ENCODE results near the gene UGT1A6.
"Not testable (repeated sequence)": the region's sequence is repeated elsewhere in the genome, so short reads cannot be mapped to it uniquely, and the experiment has no call there.

The UGT1A6 gene

DNA sequence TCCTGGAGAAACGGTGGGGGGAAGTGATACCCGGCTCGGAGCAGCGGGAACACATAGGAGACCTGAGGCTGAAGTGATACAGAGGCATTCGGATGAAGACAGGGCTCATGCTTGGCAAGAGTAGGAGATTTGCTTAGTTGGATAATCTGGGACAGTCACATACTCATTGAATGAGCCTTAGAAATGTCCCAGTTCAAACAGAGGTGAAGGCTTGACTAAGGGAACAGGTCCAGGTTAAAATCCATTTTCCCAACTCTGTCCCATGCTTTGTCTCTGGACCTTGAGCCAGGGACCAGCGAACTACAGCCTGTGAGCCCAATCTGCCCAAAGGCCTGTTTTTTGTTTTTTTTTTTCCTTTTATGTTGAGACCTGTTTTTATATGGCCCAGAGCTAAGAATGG is 1.3 kb downstream of the UGT1A6 start:
- TF ChIP-seq, protein P1, sequence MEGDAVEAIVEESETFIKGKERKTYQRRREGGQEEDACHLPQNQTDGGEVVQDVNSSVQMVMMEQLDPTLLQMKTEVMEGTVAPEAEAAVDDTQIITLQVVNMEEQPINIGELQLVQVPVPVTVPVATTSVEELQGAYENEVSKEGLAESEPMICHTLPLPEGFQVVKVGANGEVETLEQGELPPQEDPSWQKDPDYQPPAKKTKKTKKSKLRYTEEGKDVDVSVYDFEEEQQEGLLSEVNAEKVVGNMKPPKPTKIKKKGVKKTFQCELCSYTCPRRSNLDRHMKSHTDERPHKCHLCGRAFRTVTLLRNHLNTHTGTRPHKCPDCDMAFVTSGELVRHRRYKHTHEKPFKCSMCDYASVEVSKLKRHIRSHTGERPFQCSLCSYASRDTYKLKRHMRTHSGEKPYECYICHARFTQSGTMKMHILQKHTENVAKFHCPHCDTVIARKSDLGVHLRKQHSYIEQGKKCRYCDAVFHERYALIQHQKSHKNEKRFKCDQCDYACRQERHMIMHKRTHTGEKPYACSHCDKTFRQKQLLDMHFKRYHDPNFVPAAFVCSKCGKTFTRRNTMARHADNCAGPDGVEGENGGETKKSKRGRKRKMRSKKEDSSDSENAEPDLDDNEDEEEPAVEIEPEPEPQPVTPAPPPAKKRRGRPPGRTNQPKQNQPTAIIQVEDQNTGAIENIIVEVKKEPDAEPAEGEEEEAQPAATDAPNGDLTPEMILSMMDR (IDR thresholded peaks at IDR 0.05; ENCODE audit: borderline replicate concordance, insufficient read depth, low read depth, low read length), result no peak
- H3K4me3 ChIP-seq (ENCODE audit: low read depth, low read length), result no peak overlapping the region

DNA sequence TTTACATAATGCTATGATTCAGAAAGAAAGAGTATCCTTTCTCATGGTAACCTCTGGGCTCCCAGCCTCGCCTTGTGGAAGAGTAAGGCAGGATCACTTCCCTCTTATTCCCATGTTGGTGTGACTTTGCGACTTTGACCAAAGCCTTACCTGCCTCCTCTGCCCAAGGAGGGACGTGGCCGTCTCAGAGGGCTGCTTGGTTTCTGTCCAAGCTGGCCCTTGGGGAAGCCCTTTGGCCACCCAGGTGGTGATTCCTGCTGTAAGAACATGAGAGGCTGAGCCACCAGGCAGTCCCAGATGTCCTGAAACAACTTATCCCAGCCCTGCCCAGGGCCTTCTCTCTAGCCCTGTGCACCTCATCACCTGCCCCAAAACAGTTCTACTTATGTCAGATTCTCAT is 6.0 kb downstream of the UGT1A6 start:
- no peak overlapping the region for H3K4me3 ChIP-seq (ENCODE audit: low read depth, low read length)
- TF ChIP-seq, protein P1 (IDR thresholded peaks at IDR 0.05; ENCODE audit: borderline replicate concordance, insufficient read depth, low read depth, low read length), result no peak

DNA sequence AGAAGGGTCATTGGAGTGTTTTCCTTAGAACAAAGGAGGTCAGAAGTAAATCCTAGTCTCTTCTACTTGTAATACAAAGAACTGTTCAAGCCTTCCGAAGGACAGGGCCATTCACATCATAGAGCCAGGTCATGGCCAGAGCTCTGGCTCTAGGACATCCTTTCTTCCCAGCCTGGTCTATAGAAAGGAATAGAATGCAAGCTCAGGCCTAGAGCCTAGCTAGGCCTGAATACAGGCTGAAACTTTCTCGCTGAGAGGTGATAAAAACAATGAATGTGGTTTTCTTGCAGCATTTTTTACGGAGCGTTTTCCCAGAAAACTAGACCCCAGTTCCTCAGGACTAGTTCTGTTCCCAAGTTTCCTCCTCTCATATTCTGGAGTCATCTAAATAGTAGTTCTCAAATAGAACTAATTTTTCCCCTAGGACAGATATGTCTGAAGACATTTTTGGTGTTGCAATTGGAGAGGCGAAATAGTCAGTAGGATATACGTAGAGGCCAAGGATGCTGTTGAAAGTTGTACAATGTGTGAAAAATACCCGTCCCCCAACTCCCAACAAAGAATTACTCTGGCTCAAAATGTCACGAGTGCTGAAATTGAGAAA is 6.8 kb downstream of the UGT1A6 start:
- H3K4me3 ChIP-seq (ENCODE audit: low read depth, low read length), result no peak overlapping the region
- TF ChIP-seq, protein P1 (IDR thresholded peaks at IDR 0.05; ENCODE audit: borderline replicate concordance, insufficient read depth, low read depth, low read length), result no peak

DNA sequence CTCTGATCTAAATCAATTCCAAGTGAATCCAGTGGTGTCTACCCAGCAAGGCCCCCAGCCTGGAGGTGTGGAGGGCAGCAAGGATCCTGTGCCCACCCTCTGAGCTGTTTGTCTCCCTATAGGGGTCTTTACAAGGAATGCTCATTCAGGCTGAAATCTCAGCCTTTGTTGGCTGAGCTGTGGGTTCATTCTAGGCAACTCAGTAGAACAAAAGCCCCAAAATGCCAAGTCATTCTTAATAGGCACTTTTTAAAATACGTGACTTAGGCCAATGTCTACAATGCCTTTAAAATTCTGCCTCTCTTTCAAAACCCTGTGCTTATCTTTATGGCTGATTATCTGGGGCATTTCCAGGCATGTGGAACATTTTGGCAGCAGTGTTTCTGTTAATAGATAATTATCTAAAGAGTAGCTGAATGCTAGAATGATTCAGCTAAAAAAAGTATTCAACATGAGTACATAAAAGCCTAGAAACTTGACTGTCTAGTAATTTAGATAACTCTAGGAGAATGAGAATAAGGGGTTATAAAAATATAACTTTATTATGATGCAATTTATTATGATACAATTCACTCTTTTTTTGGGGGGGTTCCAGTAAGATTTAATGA is 7.4 kb downstream of the UGT1A6 start:
- no peak overlapping the region for H3K4me3 ChIP-seq (ENCODE audit: low read depth, low read length)
- TF ChIP-seq, protein P1 (IDR thresholded peaks at IDR 0.05; ENCODE audit: borderline replicate concordance, insufficient read depth, low read depth, low read length), result no peak

DNA sequence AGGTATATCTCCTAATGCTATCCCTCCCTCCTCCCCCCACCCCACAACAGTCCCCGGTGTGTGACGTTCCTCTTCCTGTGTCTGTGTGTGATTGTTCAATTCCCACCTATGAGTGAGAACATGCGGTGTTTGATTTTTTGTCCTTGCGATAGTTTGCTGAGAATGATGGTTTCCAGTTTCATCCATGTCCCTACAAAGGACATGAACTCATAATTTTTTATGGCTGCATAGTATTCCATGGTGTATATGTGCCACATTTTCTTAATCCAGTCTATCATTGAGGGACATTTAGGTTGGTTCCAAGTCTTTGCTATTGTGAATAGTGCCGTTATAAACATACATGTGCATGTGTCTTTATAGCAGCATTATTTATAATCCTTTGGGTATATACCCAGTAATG is 8.2 kb downstream of the UGT1A6 start:
- H3K4me3 ChIP-seq (ENCODE audit: low read depth, low read length), result not testable (repeated sequence)

DNA sequence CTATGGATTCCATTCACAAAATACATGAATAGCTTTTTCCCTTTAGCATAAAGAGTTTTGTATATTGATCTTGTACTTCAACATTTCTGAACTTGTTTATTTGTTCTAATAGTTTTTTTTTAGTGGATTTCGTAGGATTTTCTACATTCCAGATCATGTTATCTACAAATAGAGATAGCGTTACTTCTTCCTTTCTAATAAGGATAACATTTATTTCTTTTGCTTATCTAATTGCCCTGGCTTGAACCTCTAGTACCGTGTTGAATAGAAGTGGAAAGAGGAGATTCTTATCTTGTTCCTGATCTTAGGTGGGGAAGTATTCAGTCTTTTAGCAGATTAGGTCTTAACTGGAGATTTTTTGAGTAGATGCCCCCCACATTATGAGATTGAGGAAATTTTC is 9.5 kb downstream of the UGT1A6 start:
- no peak overlapping the region for H3K4me3 ChIP-seq (ENCODE audit: low read depth, low read length)
- TF ChIP-seq, protein P1 (IDR thresholded peaks at IDR 0.05; ENCODE audit: borderline replicate concordance, insufficient read depth, low read depth, low read length), result no peak

DNA sequence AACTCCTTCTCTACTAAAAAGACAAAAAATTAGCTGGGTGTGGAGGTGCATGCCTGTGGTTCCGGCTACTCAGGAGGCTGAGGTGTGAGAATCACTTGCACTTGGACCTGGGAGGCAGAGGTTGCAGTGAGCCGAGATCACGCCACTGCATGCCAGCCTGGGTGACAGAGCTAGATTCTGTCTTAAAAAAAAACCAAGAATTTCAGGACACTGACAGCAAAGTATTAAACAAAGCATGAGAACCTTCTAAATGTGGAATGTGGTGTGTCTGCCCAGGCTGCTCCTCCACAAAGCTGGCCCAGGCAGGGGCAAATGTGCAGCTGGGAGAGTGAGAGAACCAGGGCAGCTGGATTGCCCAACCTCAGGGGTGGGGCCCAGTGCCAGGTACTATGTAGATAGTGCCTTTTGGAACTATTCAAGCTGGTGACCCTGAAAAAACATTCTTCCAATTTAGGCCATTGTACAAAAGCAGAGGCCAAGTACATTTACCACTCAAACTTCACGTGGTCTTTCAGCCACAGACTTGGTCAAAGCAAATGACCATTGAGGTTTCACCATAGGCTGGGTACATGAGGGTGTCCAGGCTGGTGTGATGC is 13.3 kb downstream of the UGT1A6 start:
- H3K4me3 ChIP-seq (ENCODE audit: low read depth, low read length), result no peak overlapping the region
- TF ChIP-seq, protein P1 (IDR thresholded peaks at IDR 0.05; ENCODE audit: borderline replicate concordance, insufficient read depth, low read depth, low read length), result no peak
